Motor neuron (in vitro differentiated cells): ENCODE results near the gene C3orf70. TPM values are rescaled to one million over a fixed set of nuclear protein-coding genes. Genes with fewer than 3 reads are reported as not detected.
A peak's percentile ranks its signal among the peaks of the same experiment; 100 is the strongest.

Experiments
- ATAC-seq, 8 experiments: fragments of 200-7000 bp; cut with Tn5 transposase; replicated peaks in 6 of 8; 2 replicates each; pipeline ENCODE4 v1.8.0; 2021; ENCODE audit warnings: mild to moderate bottlenecking in 8 of 8, moderate library complexity in 8 of 8
- H3K27ac ChIP-seq, 2 donors: fragments of 250-450 bp; sonication (Bioruptor Pico); 2 replicates each; pipeline ENCODE4 v1.9.0; 2021; ENCODE audit warnings: antibody characterized with exemption in 2 of 2, mild to moderate bottlenecking in 2 of 2, moderate library complexity in 1 of 2
- H3K4me1 ChIP-seq, 2 donors: fragments of 250-450 bp; sonication (Bioruptor Pico); replicated peaks in 1 of 2; 2 replicates each; pipeline ENCODE4 v1.6.1; 2021; ENCODE audit warnings: antibody characterized with exemption in 2 of 2, mild to moderate bottlenecking in 2 of 2, moderate library complexity in 1 of 2
- H3K4me3 ChIP-seq, 5 donors: fragments of 250-450 bp; sonication (Bioruptor Pico); 2 replicates each; pipeline ENCODE4 v1.9.0; 2021; ENCODE audit warnings: antibody characterized with exemption in 5 of 5, mild to moderate bottlenecking in 5 of 5, moderate library complexity in 4 of 5
- WGBS, 10 experiments: fragments of 450-650 bp; shearing (Covaris generic); methylation state at CpG; one replicate each; pipeline ENCODE4 v1.0.0; 2022; 5-methylcytosine and 5-hydroxymethylcytosine counted together
- in situ Hi-C, 9 experiments: fragments of 400-800 bp; cut with MboI; loops; one replicate each; pipeline ENCODE4 v1.15.0; 2021; ENCODE audit warnings: low sequenced_read_pairs in 9 of 9, low pct_unique_long_range_greater_than_20kb in 2 of 9; ENCODE audit not compliant: unreplicated experiment in 9 of 9
- total RNA-seq, 8 experiments: library from RNA; unstranded; fragments of 300-600 nt; gene quantifications; 2 replicates each; pipeline versions ENCODE4 v1.2.3 to v1.2.4, GENCODE V29; 2022

C3orf70 gene, protein sequence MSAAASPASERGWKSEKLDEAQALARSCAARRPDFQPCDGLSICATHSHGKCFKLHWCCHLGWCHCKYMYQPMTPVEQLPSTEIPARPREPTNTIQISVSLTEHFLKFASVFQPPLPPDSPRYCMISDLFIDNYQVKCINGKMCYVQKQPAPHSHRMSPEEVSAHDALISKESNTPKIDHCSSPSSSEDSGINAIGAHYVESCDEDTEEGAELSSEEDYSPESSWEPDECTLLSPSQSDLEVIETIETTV
- 1 to 10 TPM in 7 of 8 experiments, under 1 TPM in 1; 0.61 to 5.4 (median 1.9) TPM for total RNA-seq

DNA sequence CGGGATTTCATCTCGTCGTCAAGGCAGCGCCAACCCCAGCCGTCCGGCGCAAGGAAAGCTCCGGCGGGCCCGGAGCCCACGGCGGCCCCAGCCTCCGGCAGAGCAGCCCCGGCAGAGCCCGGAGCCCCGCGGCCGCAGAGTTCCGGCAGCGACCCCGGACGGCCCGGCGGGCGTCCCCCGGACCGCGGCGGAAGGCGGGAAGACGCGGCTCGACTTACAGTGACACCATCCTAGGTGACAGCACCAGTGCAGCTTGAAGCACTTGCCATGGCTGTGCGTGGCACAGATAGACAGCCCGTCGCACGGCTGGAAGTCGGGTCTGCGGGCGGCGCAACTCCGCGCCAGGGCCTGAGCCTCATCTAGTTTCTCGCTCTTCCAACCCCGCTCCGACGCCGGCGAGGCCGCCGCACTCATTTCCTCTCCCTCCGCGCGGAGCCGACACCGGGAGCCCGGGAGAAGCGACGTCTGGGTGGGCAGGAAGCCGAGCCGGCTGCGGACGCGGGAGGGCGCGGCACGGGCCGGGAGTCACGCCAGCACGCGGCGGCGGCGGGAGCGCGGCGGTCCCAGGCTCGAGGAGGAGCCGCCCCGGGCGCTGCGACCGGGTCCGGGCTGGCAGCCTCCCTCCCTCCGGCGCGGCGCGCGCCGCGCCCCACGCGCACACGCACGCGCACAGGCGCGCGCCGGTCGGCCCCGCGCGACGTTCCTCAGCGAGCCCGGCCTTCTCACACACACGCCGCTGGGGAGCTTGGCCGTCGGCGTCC, at the start of gene C3orf70:
C3orf70 (minus strand) TSS at position 651 of the 761 bp plus-strand sequence; CDS start at position 414, 237 bp downstream.
- H3K4me1 ChIP-seq = peaks cover 0 to 7% of the 10 kb centered on the region in 2 donors
- H3K27ac ChIP-seq = no peak within 1 kb of the TSS
- peak; percentile 76 to 89 (median 82) for ATAC-seq
- 0 to 6% (median 0%) methylated on average over 1 to 31 of the region's 113 CpGs; no CpG with 5 or more reads in 4 of the 10 experiments for WGBS, 10 experiments
- in situ Hi-C loops = no loop called here
- H3K4me3 ChIP-seq = peak within 1 kb of the TSS; percentile 39 to 63 (median 44)

DNA sequence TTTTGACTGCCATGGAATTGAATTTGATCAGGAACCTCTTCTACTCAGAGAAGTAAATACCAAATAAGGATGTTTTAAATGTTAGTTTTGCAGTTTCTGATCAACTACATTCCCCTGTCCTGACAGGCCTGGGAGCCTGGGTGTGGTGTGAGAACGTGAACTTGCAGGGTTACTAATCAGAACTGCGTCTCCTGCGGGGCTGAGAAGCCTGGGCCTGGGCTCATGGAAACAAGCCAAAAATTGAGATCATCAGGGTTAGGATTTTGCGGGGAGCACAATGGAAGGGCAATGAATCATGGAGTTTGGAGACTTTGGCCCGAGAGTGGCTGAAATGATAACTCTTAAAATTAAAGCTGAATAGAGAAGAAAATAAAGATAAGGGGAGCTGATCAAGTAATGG, 47.8 kb upstream of the C3orf70 start:
- no peaks in the 10 kb centered on the region for H3K4me1 ChIP-seq
- no peak overlapping the region for H3K4me3 ChIP-seq
- H3K27ac ChIP-seq = no peak overlapping the region
- in situ Hi-C loops = loop anchor here in 1 of 9 experiments (25.0 kb wide), 1 partner anchor 313 kb away; no protein-coding TSS in a partner anchor
- peak in 3 of 8 experiments; percentile 79 to 100 (median 100) for ATAC-seq
- WGBS, 10 experiments = 0 to 100% (median 80%) methylated on average over 1 to 5 of the region's 5 CpGs; no CpG with 5 or more reads in 1 of the 10 experiments

GRCh38 chr3:185199671-185200070, 46.8 kb upstream of the C3orf70 start:
- Histone ChIP-seq H3K4me1 (no peaks in the 10 kb centered on the region), H3K27ac (no peak overlapping the region), H3K4me3 (no peak overlapping the region)
- 63 to 89% (median 89%) methylated on average over 3 to 5 of the region's 5 CpGs; no CpG with 5 or more reads in 7 of the 10 experiments for WGBS, 10 experiments
- in situ Hi-C loops = loop anchor here in 3 of 9 experiments (25.0 kb wide), 1 partner anchor 312 kb away; no protein-coding TSS in a partner anchor
- no peak for ATAC-seq

DNA sequence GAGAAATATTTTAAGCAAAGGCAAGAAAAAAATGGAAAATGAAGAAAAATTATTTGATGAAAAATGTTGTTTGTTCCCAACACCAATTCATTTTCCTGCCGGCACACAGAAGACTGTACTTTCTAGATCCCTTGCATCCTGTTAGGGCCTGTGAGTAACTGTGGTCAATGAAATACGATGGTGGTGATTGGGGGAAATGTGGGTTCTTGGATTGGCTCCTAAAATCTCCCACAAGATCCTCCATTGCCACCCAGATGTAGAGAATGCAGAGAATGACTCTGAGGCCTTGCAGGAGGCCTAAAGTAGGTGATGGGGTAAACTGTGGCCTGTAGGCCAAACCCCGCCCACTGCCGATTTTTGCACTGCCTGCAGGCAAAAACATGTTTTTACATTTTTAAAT, 46.3 kb upstream of the C3orf70 start:
- H3K4me1 ChIP-seq = no peaks in the 10 kb centered on the region
- 56 to 100% (median 93%) methylated on average over 1 to 4 of the region's 4 CpGs for WGBS, 10 experiments
- in situ Hi-C loops = loop anchor here in 2 of 9 experiments (25.0 kb wide), 1 partner anchor 312 kb away; no protein-coding TSS in a partner anchor
- no peak for ATAC-seq
- H3K27ac ChIP-seq = no peak overlapping the region
- no peak overlapping the region for H3K4me3 ChIP-seq

GRCh38 chr3:185197068-185197467, 44.2 kb upstream of the C3orf70 start:
- no peak overlapping the region for H3K27ac ChIP-seq
- no peaks in the 10 kb centered on the region for H3K4me1 ChIP-seq
- H3K4me3 ChIP-seq = no peak overlapping the region
- ATAC-seq = no peak
- in situ Hi-C loops = loop anchor here in 2 of 9 experiments (25.0 kb wide), 1 partner anchor 310 kb away; no protein-coding TSS in a partner anchor
- 20 to 81% (median 53%) methylated on average over 1 to 2 of the region's 2 CpGs; no CpG with 5 or more reads in 3 of the 10 experiments for WGBS, 10 experiments

DNA sequence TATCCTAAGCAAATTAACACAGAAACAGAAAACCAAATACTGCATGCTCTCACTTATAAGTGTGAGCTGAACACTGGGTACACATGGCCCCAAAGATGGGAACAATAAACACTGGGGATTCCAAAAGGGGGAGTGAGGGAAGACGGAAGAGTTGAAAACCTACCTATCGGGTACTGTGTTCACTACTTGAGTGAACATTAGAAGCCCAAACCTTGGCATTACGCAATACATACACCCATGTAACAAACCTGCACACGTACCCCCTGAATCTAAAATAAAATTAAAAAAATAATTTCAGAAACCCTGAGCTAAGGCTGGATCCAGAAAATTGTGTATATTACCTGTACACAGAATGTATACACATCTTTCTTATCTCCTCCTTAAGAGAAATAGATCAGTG, 42.8 kb upstream of the C3orf70 start:
- Histone ChIP-seq H3K4me3 (no peak overlapping the region), H3K4me1 (no peaks in the 10 kb centered on the region), H3K27ac (no peak overlapping the region)
- 38 to 100% (median 89%) methylated on average over 1 to 4 of the region's 4 CpGs; no CpG with 5 or more reads in 1 of the 10 experiments for WGBS, 10 experiments
- in situ Hi-C loops = loop anchor here in 2 of 9 experiments (25.0 kb wide), 1 partner anchor 308 kb away; no protein-coding TSS in a partner anchor
- ATAC-seq = no peak

GRCh38 chr3:185188816-185189215, 36.0 kb upstream of the C3orf70 start:
- Histone ChIP-seq H3K27ac (no peak overlapping the region), H3K4me3 (no peak overlapping the region), H3K4me1 (no peaks in the 10 kb centered on the region)
- no peak for ATAC-seq
- in situ Hi-C loops = loop anchor here in 2 of 9 experiments (25.0 kb wide), 1 partner anchor 302 kb away; no protein-coding TSS in a partner anchor

GRCh38 chr3:185187391-185187790, 34.5 kb upstream of the C3orf70 start:
- Histone ChIP-seq H3K4me1 (no peaks in the 10 kb centered on the region), H3K4me3 (no peak overlapping the region), H3K27ac (no peak overlapping the region)
- in situ Hi-C loops = loop anchor here in 2 of 9 experiments (25.0 kb wide), 1 partner anchor 300 kb away; no protein-coding TSS in a partner anchor
- WGBS, 10 experiments = 56 to 92% (median 73%) methylated on average over 1 to 2 of the region's 2 CpGs; no CpG with 5 or more reads in 4 of the 10 experiments
- ATAC-seq = no peak

DNA sequence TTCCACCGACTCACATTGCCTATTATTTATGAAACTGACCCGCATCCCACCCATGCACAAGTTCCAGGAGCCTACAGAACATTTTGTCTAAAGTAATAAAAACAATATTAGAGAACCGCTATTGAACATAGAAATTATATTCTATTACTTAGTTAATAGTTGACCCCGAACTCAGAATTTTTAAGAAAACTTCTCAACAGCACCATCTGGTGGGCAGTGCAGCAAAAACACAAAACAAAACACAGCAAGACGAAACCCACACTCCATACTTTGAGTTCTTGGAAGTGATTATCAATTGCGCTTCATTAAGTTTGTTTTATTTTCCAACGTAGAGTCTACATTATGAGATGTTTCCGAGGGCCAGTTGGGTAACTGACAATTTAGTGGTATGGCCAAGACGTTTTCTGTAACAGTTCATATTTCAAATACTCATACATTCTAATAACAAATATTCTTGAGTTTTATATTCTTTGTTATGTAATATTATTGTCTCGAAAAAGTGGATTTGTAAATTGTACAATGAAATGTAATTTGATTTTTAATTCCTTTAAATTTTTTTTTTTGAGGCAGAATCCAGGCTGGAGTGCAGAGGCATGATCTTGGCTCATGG, 24.0 kb upstream of the C3orf70 start:
- H3K27ac ChIP-seq = no peak overlapping the region
- 0 to 37% (median 20%) methylated on average over 4 to 10 of the region's 10 CpGs for WGBS, 10 experiments
- in situ Hi-C loops = loop anchor here in 2 of 9 experiments (25.0 kb wide), 1 partner anchor 290 kb away; no protein-coding TSS in a partner anchor
- H3K4me1 ChIP-seq = peaks cover 8 to 10% of the 10 kb centered on the region in 2 donors
- no peak for ATAC-seq
- no peak overlapping the region for H3K4me3 ChIP-seq

GRCh38 chr3:185175370-185175987, 22.6 kb upstream of the C3orf70 start:
- 20 to 100% (median 37%) methylated on average over 1 to 3 of the region's 15 CpGs; no CpG with 5 or more reads in 3 of the 10 experiments for WGBS, 10 experiments
- in situ Hi-C loops = loop anchor here in 2 of 9 experiments (25.0 kb wide), 1 partner anchor 288 kb away; no protein-coding TSS in a partner anchor
- peak; percentile 78 to 96 (median 90) for ATAC-seq
- Histone ChIP-seq H3K27ac (peak overlapping the region; percentile 7 to 33), H3K4me1 (peaks cover 8 to 10% of the 10 kb centered on the region in 2 donors), H3K4me3 (no peak overlapping the region)

DNA sequence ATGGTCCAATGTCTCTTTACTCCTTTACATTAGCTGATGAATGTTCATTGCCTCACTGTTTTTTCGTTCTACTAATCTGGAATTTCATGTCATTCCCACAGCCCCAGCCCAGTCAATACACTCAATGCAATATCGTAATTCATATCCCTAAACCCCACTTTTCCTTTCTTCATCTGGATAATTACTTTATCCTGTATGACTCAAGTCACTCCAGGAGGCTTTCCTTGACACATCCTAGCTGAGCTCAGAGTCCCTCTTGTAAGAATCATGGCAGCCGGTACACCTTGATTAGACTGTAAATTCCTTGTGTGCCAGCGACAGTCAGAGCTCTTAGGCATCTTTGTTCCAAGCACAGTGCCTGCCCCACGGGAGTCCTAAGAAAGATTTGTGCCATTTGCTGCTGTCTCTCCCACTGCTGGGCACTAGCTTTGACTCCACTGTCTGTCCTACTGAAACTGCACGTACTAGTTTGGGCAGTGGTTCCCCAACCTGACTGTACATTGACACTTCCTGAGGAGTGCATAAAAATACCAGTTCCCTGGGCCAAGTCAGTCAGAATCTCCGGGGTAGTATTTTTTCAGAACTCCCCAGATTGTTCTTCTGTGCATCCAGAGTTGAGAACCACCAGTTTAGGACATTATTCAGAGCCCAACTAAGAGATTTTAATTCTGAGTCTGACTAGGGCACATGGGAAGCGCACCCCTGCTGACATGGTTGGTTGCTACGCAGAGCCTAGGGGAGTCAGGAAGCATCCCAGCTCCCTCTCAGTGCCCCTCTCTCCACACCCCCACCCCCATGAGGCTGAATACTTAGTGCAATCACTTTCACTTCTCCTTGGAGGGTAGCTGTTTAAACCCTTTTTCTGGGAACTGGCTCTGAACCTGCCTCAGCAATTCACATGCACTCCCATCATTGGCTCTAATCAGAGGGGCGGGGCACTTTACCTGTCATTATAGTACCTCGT, 19.5 kb upstream of the C3orf70 start:
- Histone ChIP-seq H3K4me1 (peaks cover 8 to 10% of the 10 kb centered on the region in 2 donors), H3K27ac (no peak overlapping the region), H3K4me3 (no peak overlapping the region)
- WGBS, 10 experiments = 33 to 86% (median 80%) methylated on average over 1 to 7 of the region's 11 CpGs
- in situ Hi-C loops = no loop called here
- ATAC-seq = peak in 1 of 8 experiments; percentile 49
